Measurements from ENCODE around the gene FGF18. TPM values are rescaled to one million over a fixed set of nuclear protein-coding genes. Genes with fewer than 3 reads are reported as not detected.

The FGF18 gene
- total RNA-seq, 1 experiment from 2014 or later, result 0.52 TPM

- BruUV-seq (replicated peaks), result no TSS peak
- Histone ChIP-seq H3K4me2 (no peak overlapping the region), H2AFZ (no peak overlapping the region), H4K20me1 (ENCODE audit: insufficient read depth) (no peaks in the 10 kb centered on the region), H3K27ac (no peak overlapping the region), H3K79me2 (ENCODE audit: low read depth) (no peaks in the 10 kb centered on the region), H3K4me3 (no peak overlapping the region), H3K36me3 (ENCODE audit: low read depth) (no peaks in the 10 kb centered on the region), H3K4me1 (replicated peaks; ENCODE audit: insufficient read depth) (no peaks in the 10 kb centered on the region), H3K9me2 (ENCODE audit: insufficient read depth) (no peaks in the 10 kb centered on the region), H3F3A (ENCODE audit: insufficient read depth, low read depth) (no peaks in the 10 kb centered on the region), H3K27me3 (ENCODE audit: insufficient read depth, low read depth) (no peaks in the 10 kb centered on the region), H3K9me3 (ENCODE audit: insufficient read depth, low read depth) (no peaks in the 10 kb centered on the region)
- TF ChIP-seq EZH2 (IDR thresholded peaks at IDR 0.05; ENCODE audit: low read depth), result no peak
- no peak for TF ChIP-seq CTCF (conservative IDR thresholded peaks at IDR 0.05)
- ChIA-PET POLR2A (ENCODE audit: unreplicated experiment) (no interaction called here), CTCF (no interaction called here)
- no peak for DNase-seq
- intact Hi-C loops (cut with micrococcal nuclease; ENCODE audit: unreplicated experiment), result no loop called here
Measured at GRCh38 chr5:171445644-171446516, 26.4 kb downstream of the FGF18 start.

GRCh38 chr5:171447226-171447625 is 27.8 kb downstream of the FGF18 start:
- no peak overlapping the region for H2AFZ ChIP-seq
- DNase-seq, result no peak
- intact Hi-C loops (cut with micrococcal nuclease; ENCODE audit: unreplicated experiment), result no loop called here
- H3F3A ChIP-seq (ENCODE audit: insufficient read depth, low read depth), result no peaks in the 10 kb centered on the region
- H3K9me3 ChIP-seq (ENCODE audit: insufficient read depth, low read depth), result no peaks in the 10 kb centered on the region
- no peak overlapping the region for H3K4me2 ChIP-seq
- TF ChIP-seq CTCF (conservative IDR thresholded peaks at IDR 0.05), result no peak
- TF ChIP-seq EZH2 (IDR thresholded peaks at IDR 0.05; ENCODE audit: low read depth), result no peak
- no peaks in the 10 kb centered on the region for H3K36me3 ChIP-seq (ENCODE audit: low read depth)
- H3K4me3 ChIP-seq, result no peak overlapping the region
- H3K4me1 ChIP-seq (replicated peaks; ENCODE audit: insufficient read depth), result no peaks in the 10 kb centered on the region
- H3K79me2 ChIP-seq (ENCODE audit: low read depth), result no peaks in the 10 kb centered on the region
- CTCF ChIA-PET, result interaction anchor here (0.5 kb wide), 1 partner anchor 91 kb away, joined by 3 read pairs; no protein-coding TSS in a partner anchor
- no peaks in the 10 kb centered on the region for H4K20me1 ChIP-seq (ENCODE audit: insufficient read depth)
- H3K27me3 ChIP-seq (ENCODE audit: insufficient read depth, low read depth), result no peaks in the 10 kb centered on the region
- BruUV-seq (replicated peaks), result no TSS peak
- POLR2A ChIA-PET (ENCODE audit: unreplicated experiment), result no interaction called here
- H3K9me2 ChIP-seq (ENCODE audit: insufficient read depth), result no peaks in the 10 kb centered on the region
- no peak overlapping the region for H3K27ac ChIP-seq

GRCh38 chr5:171449426-171449825 is 30.0 kb downstream of the FGF18 start:
- POLR2A ChIA-PET (ENCODE audit: unreplicated experiment), result no interaction called here
- DNase-seq, result no peak
- CTCF ChIA-PET, result no interaction called here
- no peak overlapping the region for H3K4me2 ChIP-seq
- H4K20me1 ChIP-seq (ENCODE audit: insufficient read depth), result no peaks in the 10 kb centered on the region
- BruUV-seq (replicated peaks), result no TSS peak
- no peak overlapping the region for H3K4me3 ChIP-seq
- no peaks in the 10 kb centered on the region for H3K9me3 ChIP-seq (ENCODE audit: insufficient read depth, low read depth)
- no peak overlapping the region for H3K27ac ChIP-seq
- no peaks in the 10 kb centered on the region for H3K79me2 ChIP-seq (ENCODE audit: low read depth)
- H2AFZ ChIP-seq, result no peak overlapping the region
- intact Hi-C loops (cut with micrococcal nuclease; ENCODE audit: unreplicated experiment), result no loop called here
- no peaks in the 10 kb centered on the region for H3F3A ChIP-seq (ENCODE audit: insufficient read depth, low read depth)
- TF ChIP-seq CTCF (conservative IDR thresholded peaks at IDR 0.05), result no peak
- no peak for TF ChIP-seq EZH2 (IDR thresholded peaks at IDR 0.05; ENCODE audit: low read depth)
- H3K27me3 ChIP-seq (ENCODE audit: insufficient read depth, low read depth), result no peaks in the 10 kb centered on the region
- no peaks in the 10 kb centered on the region for H3K9me2 ChIP-seq (ENCODE audit: insufficient read depth)
- no peaks in the 10 kb centered on the region for H3K4me1 ChIP-seq (replicated peaks; ENCODE audit: insufficient read depth)
- H3K36me3 ChIP-seq (ENCODE audit: low read depth), result no peaks in the 10 kb centered on the region
